ENCODE results near the gene PHLDA1.

The PHLDA1 gene

DNA sequence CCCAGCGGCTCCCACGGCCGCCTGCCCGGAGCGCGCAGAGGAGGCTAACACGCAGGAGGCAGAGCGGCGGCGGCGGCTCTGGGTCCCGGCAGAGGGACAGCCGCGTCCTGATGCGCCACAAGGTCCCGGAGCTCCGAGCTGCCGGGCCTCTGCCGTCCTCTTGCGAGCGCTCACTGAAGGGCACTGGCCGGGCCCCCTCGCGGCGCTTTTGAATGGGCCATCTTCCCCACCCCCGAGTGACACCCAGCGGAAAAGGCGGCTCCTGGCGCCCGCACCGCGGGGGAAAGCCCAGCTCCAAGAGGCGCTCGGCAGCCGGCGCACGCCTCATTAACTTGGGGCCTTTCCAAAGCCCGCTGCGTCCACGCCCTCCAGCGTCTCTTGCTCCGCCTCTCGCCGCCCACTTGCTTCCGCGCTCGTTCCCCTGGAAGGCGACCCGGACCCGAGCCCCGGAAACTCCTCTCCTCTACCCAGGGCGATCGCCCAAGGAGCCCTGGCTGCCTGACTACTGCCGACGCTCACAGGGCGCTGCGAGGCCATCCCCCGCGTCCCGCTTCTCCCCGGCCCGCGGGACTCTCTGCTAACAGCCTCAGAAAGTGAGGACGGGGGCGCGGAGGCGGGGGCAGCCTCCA lies at the start of gene PHLDA1:
PHLDA1 (minus strand) TSS at position 363 of the 629 bp plus-strand sequence.
- intact Hi-C loops (cut with DNase I), result loop anchor here (5.0 to 10.0 kb wide), 2 partner anchors 313 to 504 kb away; partner anchors contain the start of gene BBS10
- peak; percentile 79 to 98 (median 94) for DNase-seq

DNA sequence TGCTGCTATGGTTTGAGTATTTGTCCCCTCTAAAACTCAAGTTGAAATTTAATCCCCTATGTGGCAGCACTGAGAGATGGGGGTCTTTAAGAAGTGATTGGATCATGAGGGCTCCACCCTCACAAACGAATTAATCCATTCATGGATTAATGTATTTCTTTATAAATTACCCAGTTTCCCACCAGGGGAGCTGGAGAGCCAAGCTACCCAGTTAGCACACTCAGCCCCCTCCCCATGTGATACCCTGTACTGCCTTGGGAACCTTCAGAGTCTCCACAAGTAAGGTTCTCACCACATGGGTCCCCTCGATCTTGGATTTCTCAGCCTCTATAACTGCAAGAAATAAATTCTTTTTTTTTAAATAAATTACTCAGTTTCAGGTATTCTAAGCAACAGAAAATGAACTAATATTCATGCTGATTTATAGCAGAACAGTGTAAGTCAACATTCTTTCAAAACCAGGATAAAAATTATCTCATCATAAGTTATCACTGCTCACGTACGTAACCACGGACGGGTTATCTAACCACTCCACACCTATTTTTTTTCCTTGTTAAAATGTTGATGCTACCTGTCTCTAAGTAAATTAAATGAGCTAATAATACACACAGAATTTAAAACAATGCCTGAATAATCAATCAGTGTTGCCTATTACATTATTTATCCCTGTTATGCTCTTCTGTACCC lies 49.3 kb upstream of the PHLDA1 start:
- intact Hi-C loops (cut with DNase I), result no loop called here
- no peak for DNase-seq

- no peak for DNase-seq
- intact Hi-C loops (cut with DNase I), result no loop called here
These were observed 48.6 kb upstream of the PHLDA1 start for GRCh38 chr12:76080017-76080728.

GRCh38 chr12:76078748-76079147 lies 47.2 kb upstream of the PHLDA1 start:
- intact Hi-C loops (cut with DNase I), result no loop called here

DNA sequence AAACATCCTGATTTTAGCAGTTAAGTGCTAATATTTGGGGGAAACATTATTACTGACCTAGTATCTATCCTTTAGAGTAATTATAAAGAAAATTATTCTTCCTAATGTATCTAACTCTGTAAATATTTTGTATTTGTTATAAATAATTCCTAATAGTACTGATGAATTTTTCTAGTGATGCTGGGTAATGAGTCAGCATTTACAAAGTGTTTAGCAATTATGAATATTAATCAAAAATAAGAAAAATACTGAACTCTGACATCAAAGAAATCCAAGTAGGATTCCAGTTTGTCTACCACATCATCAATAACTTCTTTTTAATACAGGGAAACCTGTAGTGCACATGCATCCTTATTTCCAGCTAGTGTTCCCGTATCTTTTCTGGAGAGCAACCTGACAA lies 43.9 kb upstream of the PHLDA1 start:
- DNase-seq, result no peak
- intact Hi-C loops (cut with DNase I), result no loop called here

More at GRCh38 chr12:76078748-76079147, 47.2 kb upstream of the PHLDA1 start:
- no peak for DNase-seq

- intact Hi-C loops (cut with DNase I), result no loop called here
- no peak for DNase-seq
These were observed 43.2 kb upstream of the PHLDA1 start for GRCh38 chr12:76074701-76075336.

GRCh38 chr12:76073561-76073960 lies 42.0 kb upstream of the PHLDA1 start:
- intact Hi-C loops (cut with DNase I), result no loop called here
- DNase-seq, result no peak

DNA sequence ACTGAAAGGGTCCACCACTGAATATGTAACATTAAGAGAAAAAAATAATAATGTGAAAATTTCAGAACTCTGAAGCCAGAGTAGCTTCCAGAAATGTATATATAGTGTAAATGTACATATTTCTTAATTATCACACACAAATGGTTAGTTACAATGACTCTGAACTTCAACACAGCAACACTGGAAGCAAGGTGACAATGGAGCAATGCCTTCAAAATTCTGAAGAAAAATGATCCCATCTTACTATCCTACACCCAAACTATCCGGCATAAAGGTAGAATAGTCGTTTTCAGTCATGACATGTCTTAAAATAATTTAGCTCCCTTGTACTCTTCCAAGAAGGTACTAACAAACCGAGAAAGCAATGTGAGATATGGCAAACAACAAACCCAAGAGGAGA lies 41.0 kb upstream of the PHLDA1 start:
- intact Hi-C loops (cut with DNase I), result no loop called here
- DNase-seq, result no peak

DNA sequence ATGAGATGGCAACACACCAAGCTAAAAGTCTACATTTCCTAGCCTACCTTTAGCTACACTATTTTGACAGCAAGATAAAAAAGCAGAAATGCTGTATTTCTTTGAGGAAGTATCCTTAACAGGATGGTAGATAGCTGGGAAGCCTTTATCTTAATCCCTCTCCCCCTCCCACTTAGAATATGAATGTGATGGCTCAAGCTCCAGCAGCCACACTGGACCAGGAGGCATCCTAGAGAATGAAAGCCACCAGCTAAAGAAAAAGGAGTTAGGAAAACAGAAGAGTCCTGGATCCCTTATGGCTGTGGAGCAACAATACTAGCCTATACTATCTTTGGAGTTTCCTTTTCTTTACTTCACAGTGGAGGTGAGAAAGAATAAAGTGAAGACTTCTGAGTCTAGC lies 37.8 kb upstream of the PHLDA1 start:
- intact Hi-C loops (cut with DNase I), result no loop called here
- DNase-seq, result no peak

- intact Hi-C loops (cut with DNase I), result no loop called here
- no peak for DNase-seq
These were observed 34.3 kb upstream of the PHLDA1 start for GRCh38 chr12:76065917-76066316.

GRCh38 chr12:76064904-76065303 lies 33.3 kb upstream of the PHLDA1 start:
- DNase-seq, result no peak
- intact Hi-C loops (cut with DNase I), result no loop called here

GRCh38 chr12:76060111-76060510 lies 28.5 kb upstream of the PHLDA1 start:
- intact Hi-C loops (cut with DNase I), result no loop called here
- DNase-seq, result no peak

GRCh38 chr12:76057326-76057725 lies 25.8 kb upstream of the PHLDA1 start:
- intact Hi-C loops (cut with DNase I), result no loop called here
- DNase-seq, result peak in 19 of 42 donors; percentile 11 to 63 (median 28)

GRCh38 chr12:76055393-76055792 lies 23.8 kb upstream of the PHLDA1 start:
- intact Hi-C loops (cut with DNase I), result no loop called here
- no peak for DNase-seq

- DNase-seq, result no peak
- intact Hi-C loops (cut with DNase I), result no loop called here
These were observed 18.1 kb upstream of the PHLDA1 start for GRCh38 chr12:76049575-76050251.

DNA sequence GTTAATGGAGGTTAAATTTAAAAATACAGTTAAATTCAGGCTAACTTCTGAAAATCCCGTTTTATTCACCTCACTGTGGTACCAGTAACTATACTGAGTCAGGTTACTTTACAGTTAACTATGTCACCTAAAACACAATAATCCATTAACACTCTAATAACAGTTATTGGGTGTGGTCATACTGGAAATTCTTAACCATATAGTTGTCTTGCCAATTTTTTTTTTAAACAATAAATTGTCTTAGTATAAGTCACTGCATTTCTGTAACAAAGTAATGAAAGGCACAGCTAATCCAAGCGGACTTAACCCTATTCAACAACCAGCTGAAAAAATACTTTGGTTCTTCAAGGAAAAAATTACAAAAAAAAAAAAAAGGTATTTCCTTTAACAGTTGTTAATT lies 16.2 kb upstream of the PHLDA1 start:
- intact Hi-C loops (cut with DNase I), result no loop called here

DNA sequence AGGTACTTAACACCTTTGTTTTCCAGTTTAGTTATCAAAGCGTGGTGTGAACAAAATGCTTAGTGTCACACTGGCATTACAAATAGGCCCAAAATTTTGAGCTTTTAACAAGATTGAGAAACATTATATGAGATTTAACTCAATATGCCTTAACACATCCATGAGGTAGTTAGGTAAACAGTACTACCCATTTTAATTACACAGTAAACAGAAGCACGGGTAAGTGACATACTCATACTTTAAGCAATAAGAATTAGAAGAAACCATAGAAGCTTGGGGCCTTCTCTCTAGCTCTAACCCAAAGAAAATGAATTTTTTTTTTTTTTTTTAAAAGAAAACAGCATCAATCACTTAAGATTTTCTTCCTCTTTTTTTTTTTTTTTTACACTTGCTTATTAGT lies 15.5 kb upstream of the PHLDA1 start:
- DNase-seq, result no peak
- intact Hi-C loops (cut with DNase I), result no loop called here

More for the DNA sequence above, 16.2 kb upstream of the PHLDA1 start:
- no peak for DNase-seq

DNA sequence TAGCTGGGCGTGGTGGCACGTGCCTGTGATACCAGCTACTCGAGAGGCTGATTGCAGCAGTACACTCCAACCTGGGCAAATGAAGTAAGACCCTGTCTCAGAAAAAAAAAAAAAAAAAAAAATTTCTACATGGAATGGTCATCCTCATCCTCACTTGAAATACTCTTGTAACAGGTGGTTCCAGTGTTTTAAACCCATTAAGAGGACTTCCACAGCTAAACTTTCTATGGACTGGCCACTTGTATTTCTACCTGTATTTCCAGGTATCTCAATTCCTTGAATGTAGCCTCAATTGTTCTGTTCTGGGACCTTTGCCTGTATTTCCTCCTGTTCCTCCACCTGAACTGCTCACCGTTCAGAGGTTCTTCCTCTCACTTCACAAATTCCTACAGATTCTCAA lies 11.8 kb upstream of the PHLDA1 start:
- intact Hi-C loops (cut with DNase I), result no loop called here
- no peak for DNase-seq

- intact Hi-C loops (cut with DNase I), result no loop called here
- no peak for DNase-seq
These were observed 10.6 kb upstream of the PHLDA1 start for GRCh38 chr12:76042147-76042546.

All from head of caudate nucleus (tissue), 42 donors.